ENCODE data around the gene SORCS3. TPM values are rescaled to one million over a fixed set of nuclear protein-coding genes. Genes with fewer than 3 reads are reported as not detected.

Gene SORCS3
- not detected for total RNA-seq

GRCh38 chr10:104641187-104641936 is at the start of gene SORCS3:
Gene SORCS3 (plus strand): TSS chr10:104641290.
- DNase-seq: no peak
- Histone ChIP-seq H3K36me3 (no peaks in the 10 kb centered on the region), H3K27ac (no peak within 1 kb of the TSS), H3K9me3 (no peaks in the 10 kb centered on the region), H3K27me3 (no peaks in the 10 kb centered on the region), H3K4me1 (peaks cover 0 to 6% of the 10 kb centered on the region in 2 donors), H3K4me3 (replicated peaks in 1 of 3) (no peak within 1 kb of the TSS)
- 0% methylated on average over 3 to 13 of the region's 96 CpGs for WGBS, 2 donors
- TF ChIP-seq POLR2A (IDR thresholded peaks at IDR 0.05) (no peak), CTCF (IDR thresholded peaks at IDR 0.05) (no peak)
- intact Hi-C loops (cut with DNase I): no loop called here

GRCh38 chr10:104591441-104591840 is 49.6 kb upstream of the SORCS3 start:
- Histone ChIP-seq H3K4me3 (replicated peaks in 1 of 3) (no peak overlapping the region), H3K9me3 (no peaks in the 10 kb centered on the region), H3K36me3 (no peaks in the 10 kb centered on the region), H3K27me3 (no peaks in the 10 kb centered on the region), H3K4me1 (no peaks in the 10 kb centered on the region), H3K27ac (no peak overlapping the region)
- DNase-seq: no peak
- no peak for TF ChIP-seq POLR2A (IDR thresholded peaks at IDR 0.05)
- no peak for TF ChIP-seq CTCF (IDR thresholded peaks at IDR 0.05)
- intact Hi-C loops (cut with DNase I): no loop called here
- WGBS, 2 donors: 85 to 93% methylated on average over 3 of the region's 3 CpGs

GRCh38 chr10:104601166-104601565 is 39.9 kb upstream of the SORCS3 start:
- peaks cover 6 to 7% of the 10 kb centered on the region in 2 donors for H3K4me1 ChIP-seq
- WGBS, 2 donors: 65 to 76% methylated on average over 1 of the region's 1 CpG
- no peaks in the 10 kb centered on the region for H3K27me3 ChIP-seq
- H3K27ac ChIP-seq: no peak overlapping the region
- no peaks in the 10 kb centered on the region for H3K9me3 ChIP-seq
- DNase-seq: no peak
- intact Hi-C loops (cut with DNase I): no loop called here
- H3K4me3 ChIP-seq (replicated peaks in 1 of 3): no peak overlapping the region
- TF ChIP-seq CTCF (IDR thresholded peaks at IDR 0.05) (no peak), POLR2A (IDR thresholded peaks at IDR 0.05) (no peak)
- no peaks in the 10 kb centered on the region for H3K36me3 ChIP-seq

GRCh38 chr10:104608091-104608828 is 32.8 kb upstream of the SORCS3 start:
- Histone ChIP-seq H3K27me3 (no peaks in the 10 kb centered on the region), H3K9me3 (no peaks in the 10 kb centered on the region), H3K4me1 (no peaks in the 10 kb centered on the region), H3K36me3 (no peaks in the 10 kb centered on the region), H3K4me3 (replicated peaks in 1 of 3) (no peak overlapping the region), H3K27ac (no peak overlapping the region)
- TF ChIP-seq CTCF (IDR thresholded peaks at IDR 0.05): no peak
- intact Hi-C loops (cut with DNase I): no loop called here
- 69 to 71% methylated on average over 7 of the region's 7 CpGs for WGBS, 2 donors
- DNase-seq: no peak

GRCh38 chr10:104612571-104613205 is 28.4 kb upstream of the SORCS3 start:
- no peak for TF ChIP-seq POLR2A (IDR thresholded peaks at IDR 0.05)
- no peak for TF ChIP-seq CTCF (IDR thresholded peaks at IDR 0.05)
- H3K36me3 ChIP-seq: no peaks in the 10 kb centered on the region
- no peaks in the 10 kb centered on the region for H3K27me3 ChIP-seq
- intact Hi-C loops (cut with DNase I): no loop called here
- no peaks in the 10 kb centered on the region for H3K4me1 ChIP-seq
- WGBS, 2 donors: 49 to 50% methylated on average over 6 of the region's 6 CpGs
- no peak overlapping the region for H3K27ac ChIP-seq
- DNase-seq: no peak
- no peaks in the 10 kb centered on the region for H3K9me3 ChIP-seq
- H3K4me3 ChIP-seq (replicated peaks in 1 of 3): no peak overlapping the region
